Hepatocyte (in vitro differentiated cells): Measurements from ENCODE around the gene NOL12.

Experiments used
- CTCF ChIP-seq: fragments of 200-600 bp; sonication (generic); IDR thresholded peaks from 2 replicates; pipeline ENCODE4 v1.5.1; 2016; ENCODE audit warnings: antibody characterized with exemption, mild to moderate bottlenecking; ENCODE audit not compliant: poor library complexity
- EZH2phosphoT487 ChIP-seq: fragments of 200-600 bp; sonication (generic); IDR thresholded peaks from one replicate; pipeline ENCODE4 v1.6.1; 2018; ENCODE audit warnings: antibody characterized with exemption, mild to moderate bottlenecking, low read depth, moderate library complexity; ENCODE audit not compliant: unreplicated experiment, severe bottlenecking

DNA sequence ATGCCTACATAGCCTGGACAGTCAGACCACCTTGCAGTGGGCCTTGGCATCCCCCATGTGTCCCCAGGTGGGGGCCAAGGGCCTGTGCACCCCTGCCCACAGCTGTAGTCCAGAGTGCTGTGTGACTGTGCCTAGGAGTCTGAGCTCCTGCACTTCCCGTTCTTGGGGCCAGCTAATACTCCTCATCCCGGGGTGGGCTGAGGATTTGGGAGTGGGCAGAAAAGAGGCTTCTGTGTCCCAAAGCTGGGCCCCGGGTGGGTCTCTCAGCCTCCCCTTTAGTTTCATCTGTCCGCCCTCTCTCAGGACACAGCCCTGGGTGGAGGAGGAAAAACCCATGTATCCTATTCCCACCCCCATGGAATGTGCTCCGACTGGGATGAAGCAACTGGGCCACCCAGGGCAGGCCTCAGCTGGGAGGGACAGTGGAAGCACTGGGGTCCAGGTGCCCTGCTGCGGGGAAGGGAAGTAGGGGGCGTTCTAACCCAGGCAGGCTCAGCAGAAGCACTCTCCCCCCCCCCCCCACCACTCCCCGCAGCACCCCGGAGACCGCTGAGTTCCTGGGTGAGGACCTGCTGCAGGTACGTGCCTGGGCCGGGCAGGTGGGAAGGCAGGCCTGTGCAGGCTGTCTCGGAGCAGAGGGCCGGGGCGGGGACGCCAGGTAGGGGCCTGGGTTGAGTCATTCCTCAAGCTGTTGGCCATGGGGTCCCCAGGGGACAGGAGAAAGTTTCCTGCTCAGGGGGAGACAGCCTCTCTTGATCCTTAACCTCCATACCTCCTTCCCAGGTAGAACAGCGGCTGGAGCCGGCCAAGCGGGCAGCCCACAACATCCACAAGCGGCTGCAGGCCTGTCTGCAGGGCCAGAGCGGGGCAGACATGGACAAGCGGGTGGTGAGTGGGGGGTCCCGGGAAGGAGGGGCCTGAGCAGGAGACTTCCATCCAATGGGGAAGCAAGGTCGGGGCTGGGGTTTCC is 45.3 kb upstream of the NOL12 start:
- TF ChIP-seq EZH2phosphoT487 = no peak
- no peak for TF ChIP-seq CTCF
